ENCODE measurements around the gene MAST4.

Gene MAST4

GRCh38 chr5:67003935-67004729 is 407.9 kb downstream of the MAST4 start:
- FAIRE-seq = no peak

- FAIRE-seq = no peak
Observed at GRCh38 chr5:67004730-67005350, 408.6 kb downstream of the MAST4 start.

- FAIRE-seq = no peak
Observed at GRCh38 chr5:67005737-67006499, 409.7 kb downstream of the MAST4 start.

GRCh38 chr5:67006500-67006848 is 410.3 kb downstream of the MAST4 start:
- no peak for FAIRE-seq

GRCh38 chr5:67009028-67009427 is 412.8 kb downstream of the MAST4 start:
- FAIRE-seq = no peak

GRCh38 chr5:67010684-67011409 is 414.7 kb downstream of the MAST4 start:
- no peak for FAIRE-seq

- no peak for FAIRE-seq
Observed at GRCh38 chr5:67011422-67011821, 415.2 kb downstream of the MAST4 start.

- FAIRE-seq = no peak
Observed at GRCh38 chr5:67012171-67012570, 416.0 kb downstream of the MAST4 start.

- no peak for FAIRE-seq
Observed at GRCh38 chr5:67013719-67014118, 417.5 kb downstream of the MAST4 start.

- FAIRE-seq = no peak
Observed at GRCh38 chr5:67014191-67014590, 418.0 kb downstream of the MAST4 start.

- no peak for FAIRE-seq
Observed at GRCh38 chr5:67014957-67015400, 418.8 kb downstream of the MAST4 start.

GRCh38 chr5:67015541-67016191 is 419.5 kb downstream of the MAST4 start:
- FAIRE-seq = no peak

- FAIRE-seq = no peak
Observed at GRCh38 chr5:67019065-67019845, 423.1 kb downstream of the MAST4 start.

- FAIRE-seq = no peak
Observed at GRCh38 chr5:67020096-67020615, 424.0 kb downstream of the MAST4 start.

- FAIRE-seq = no peak
Observed at GRCh38 chr5:67021031-67021430, 424.8 kb downstream of the MAST4 start.

- no peak for FAIRE-seq
Observed at GRCh38 chr5:67021521-67021920, 425.3 kb downstream of the MAST4 start.

- no peak for FAIRE-seq
Observed at GRCh38 chr5:67021962-67022361, 425.8 kb downstream of the MAST4 start.

- no peak for FAIRE-seq
Observed at GRCh38 chr5:67025457-67025856, 429.3 kb downstream of the MAST4 start.

- no peak for FAIRE-seq
Observed at GRCh38 chr5:67026278-67026677, 430.1 kb downstream of the MAST4 start.

- no peak for FAIRE-seq
Observed at GRCh38 chr5:67027171-67027570, 431.0 kb downstream of the MAST4 start.

GRCh38 chr5:67028371-67028770 is 432.2 kb downstream of the MAST4 start:
- FAIRE-seq = no peak

- FAIRE-seq = no peak
Observed at GRCh38 chr5:67028941-67029340, 432.7 kb downstream of the MAST4 start.

Measured in A204.1 (cell line).